Hepatocyte (in vitro differentiated cells): Measurements from ENCODE around the gene TIMP4. TPM values are rescaled to one million over a fixed set of nuclear protein-coding genes. Genes with fewer than 3 reads are reported as not detected.

ENCODE experiments used
- DNase-seq: peaks from one replicate; pipeline ENCODE4 v3.0.0-alpha.2; 2016; ENCODE audit warnings: low spot score
- H2AFZ ChIP-seq: fragments of 200-600 bp; sonication (generic); 2 replicates; pipeline ENCODE4 v1.6.0; 2016; ENCODE audit warnings: antibody characterized with exemption, mild to moderate bottlenecking
- H3K27ac ChIP-seq: fragments of 200-600 bp; sonication (generic); 2 replicates; pipeline ENCODE4 v1.5.1; 2016; ENCODE audit warnings: mild to moderate bottlenecking
- H3K27me3 ChIP-seq: fragments of 200-600 bp; sonication (generic); 2 replicates; pipeline ENCODE4 v1.6.1; 2016
- H3K36me3 ChIP-seq: fragments of 200-600 bp; sonication (generic); replicated peaks from 2 replicates; pipeline ENCODE4 v1.5.1; 2016; ENCODE audit warnings: low read depth; ENCODE audit not compliant: insufficient read depth
- H3K4me1 ChIP-seq: fragments of 200-600 bp; sonication (generic); 2 replicates; pipeline ENCODE4 v1.5.1; 2016; ENCODE audit warnings: mild to moderate bottlenecking, moderate library complexity; ENCODE audit not compliant: insufficient read depth
- H3K4me2 ChIP-seq: fragments of 200-600 bp; sonication (generic); 2 replicates; pipeline ENCODE4 v1.6.0; 2016
- H3K4me3 ChIP-seq: fragments of 200-600 bp; sonication (generic); 2 replicates; pipeline ENCODE4 v1.5.1; 2016; ENCODE audit warnings: mild to moderate bottlenecking
- H3K79me2 ChIP-seq: fragments of 200-600 bp; sonication (generic); 2 replicates; pipeline ENCODE4 v1.6.0; 2017; ENCODE audit warnings: mild to moderate bottlenecking
- H3K9me2 ChIP-seq: fragments of 200-600 bp; sonication (generic); replicated peaks from 2 replicates; pipeline ENCODE4 v1.6.0; 2017; ENCODE audit warnings: mild to moderate bottlenecking; ENCODE audit not compliant: insufficient read depth
- H3K9me3 ChIP-seq: fragments of 200-600 bp; sonication (generic); 2 replicates; pipeline ENCODE4 v1.5.1; 2016; ENCODE audit warnings: low read depth, mild to moderate bottlenecking
- H4K20me1 ChIP-seq: fragments of 200-600 bp; sonication (generic); 2 replicates; pipeline ENCODE4 v1.6.0; 2016; ENCODE audit warnings: mild to moderate bottlenecking; ENCODE audit not compliant: insufficient read depth, poor library complexity, severe bottlenecking
- CTCF ChIP-seq: fragments of 200-600 bp; sonication (generic); IDR thresholded peaks from 2 replicates; pipeline ENCODE4 v1.5.1; 2016; ENCODE audit warnings: antibody characterized with exemption, mild to moderate bottlenecking; ENCODE audit not compliant: poor library complexity
- EZH2 ChIP-seq: fragments of 200-600 bp; sonication (generic); IDR thresholded peaks from 2 replicates; pipeline ENCODE4 v1.6.1; 2016; ENCODE audit warnings: antibody characterized with exemption, mild to moderate bottlenecking, borderline replicate concordance
- EZH2phosphoT487 ChIP-seq: fragments of 200-600 bp; sonication (generic); IDR thresholded peaks from one replicate; pipeline ENCODE4 v1.6.1; 2018; ENCODE audit warnings: antibody characterized with exemption, mild to moderate bottlenecking, low read depth, moderate library complexity; ENCODE audit not compliant: unreplicated experiment, severe bottlenecking
- WGBS: methylation state at CpG from one replicate; pipeline ENCODE4 v1.1.6; 2016; ENCODE audit warnings: low lambda C conversion rate; ENCODE audit errors: missing lambda C conversion rate; 5-methylcytosine and 5-hydroxymethylcytosine counted together
- polyA plus RNA-seq: library from polyadenylated mRNA; unstranded; fragments of >200 nt; fragmentation: Nextera tagmentation; extraction: Ambion mirVana; gene quantifications from 2 replicates; pipeline ENCODE4 v1.2.1, GENCODE V29; 2016
- total RNA-seq: library from RNA; depleted of rRNA; stranded (reverse); fragments of >200 nt; gene quantifications from 2 replicates; pipeline ENCODE4 v1.2.3, GENCODE V29; 2014

The TIMP4 gene
- total and polyA plus RNA-seq, 2 experiments from 2014 or later = 4.7 TPM

DNA sequence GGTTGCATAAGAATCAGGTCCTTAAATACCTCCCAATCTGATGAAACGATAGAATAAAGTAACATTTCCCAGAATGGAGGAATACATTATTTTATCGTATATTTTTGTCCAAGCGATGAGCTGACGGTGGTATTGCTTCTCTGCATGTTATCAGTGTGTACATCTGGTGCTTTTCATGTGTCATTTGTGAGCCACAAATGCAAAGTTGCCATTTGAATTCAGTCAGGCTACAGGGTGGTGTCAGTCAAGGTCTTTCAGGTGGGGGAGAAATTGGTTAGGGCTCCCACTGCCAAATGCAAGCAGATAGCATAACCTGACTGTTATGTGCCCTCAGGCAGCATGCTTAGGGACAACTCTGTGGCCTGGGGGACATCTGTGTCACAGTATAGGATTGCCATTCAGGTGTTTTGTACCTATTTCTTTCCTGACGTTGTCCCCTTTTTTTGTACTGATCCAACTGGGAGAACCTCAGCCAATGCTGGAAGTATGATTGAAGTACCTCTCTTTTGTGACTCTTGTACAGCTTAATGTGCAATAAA is 26.5 kb upstream of the TIMP4 start:
- no peaks in the 10 kb centered on the region for H4K20me1 ChIP-seq
- H3K9me2 ChIP-seq = no peaks in the 10 kb centered on the region
- 90% methylated on average over 5 of the region's 5 CpGs for WGBS
- no peaks in the 10 kb centered on the region for H3K36me3 ChIP-seq
- no peak overlapping the region for H3K27ac ChIP-seq
- TF ChIP-seq CTCF = no peak
- TF ChIP-seq EZH2 = no peak
- TF ChIP-seq EZH2phosphoT487 = no peak
- H3K79me2 ChIP-seq = no peaks in the 10 kb centered on the region
- no peak overlapping the region for H3K4me3 ChIP-seq
- H3K27me3 ChIP-seq = no peaks in the 10 kb centered on the region
- H3K4me1 ChIP-seq = peaks cover 11% of the 10 kb centered on the region
- no peak overlapping the region for H3K4me2 ChIP-seq
- DNase-seq = no peak
- no peak overlapping the region for H2AFZ ChIP-seq
- no peaks in the 10 kb centered on the region for H3K9me3 ChIP-seq

DNA sequence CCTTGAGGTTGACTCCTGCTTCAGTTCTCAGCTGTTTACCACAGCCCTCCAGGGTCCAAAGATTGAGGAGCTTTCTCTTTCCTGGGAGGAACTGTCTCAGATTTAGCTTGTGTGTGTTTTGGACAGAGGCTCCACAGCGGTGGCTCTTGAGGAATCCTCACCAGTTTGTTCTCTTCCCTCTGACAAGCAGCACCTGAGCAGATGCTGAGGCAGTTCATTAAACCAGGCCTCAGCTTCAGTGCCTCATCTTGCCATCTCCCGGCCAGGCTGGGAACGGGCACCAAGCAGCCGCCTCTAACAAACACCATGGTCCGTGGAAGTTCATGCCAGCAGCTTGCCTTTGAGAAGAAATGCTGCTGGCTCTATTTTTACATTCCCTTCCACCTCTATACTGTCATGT is 25.8 kb upstream of the TIMP4 start:
- Histone ChIP-seq H2AFZ (no peak overlapping the region), H4K20me1 (no peaks in the 10 kb centered on the region), H3K4me1 (peaks cover 11% of the 10 kb centered on the region), H3K4me2 (no peak overlapping the region), H3K79me2 (no peaks in the 10 kb centered on the region), H3K9me2 (no peaks in the 10 kb centered on the region), H3K27ac (no peak overlapping the region), H3K36me3 (no peaks in the 10 kb centered on the region), H3K4me3 (no peak overlapping the region), H3K27me3 (no peaks in the 10 kb centered on the region), H3K9me3 (no peaks in the 10 kb centered on the region)
- 91% methylated on average over 5 of the region's 5 CpGs for WGBS
- no peak for TF ChIP-seq CTCF
- no peak for TF ChIP-seq EZH2phosphoT487
- TF ChIP-seq EZH2 = no peak
- DNase-seq = no peak

GRCh38 chr3:12182687-12183441 is 24.2 kb upstream of the TIMP4 start:
- no peak overlapping the region for H3K27ac ChIP-seq
- H3K4me1 ChIP-seq = peaks cover 7% of the 10 kb centered on the region
- H3K4me3 ChIP-seq = no peak overlapping the region
- no peak for DNase-seq
- no peaks in the 10 kb centered on the region for H3K36me3 ChIP-seq
- no peaks in the 10 kb centered on the region for H3K27me3 ChIP-seq
- H3K9me3 ChIP-seq = no peaks in the 10 kb centered on the region
- H3K79me2 ChIP-seq = no peaks in the 10 kb centered on the region
- TF ChIP-seq EZH2phosphoT487 = no peak
- TF ChIP-seq CTCF = no peak
- no peak for TF ChIP-seq EZH2
- H3K9me2 ChIP-seq = no peaks in the 10 kb centered on the region
- H4K20me1 ChIP-seq = no peaks in the 10 kb centered on the region
- no peak overlapping the region for H3K4me2 ChIP-seq
- no peak overlapping the region for H2AFZ ChIP-seq
- WGBS = 88% methylated on average over 16 of the region's 16 CpGs
